ENCODE measurements around the gene LYRM4.

LYRM4 gene

DNA sequence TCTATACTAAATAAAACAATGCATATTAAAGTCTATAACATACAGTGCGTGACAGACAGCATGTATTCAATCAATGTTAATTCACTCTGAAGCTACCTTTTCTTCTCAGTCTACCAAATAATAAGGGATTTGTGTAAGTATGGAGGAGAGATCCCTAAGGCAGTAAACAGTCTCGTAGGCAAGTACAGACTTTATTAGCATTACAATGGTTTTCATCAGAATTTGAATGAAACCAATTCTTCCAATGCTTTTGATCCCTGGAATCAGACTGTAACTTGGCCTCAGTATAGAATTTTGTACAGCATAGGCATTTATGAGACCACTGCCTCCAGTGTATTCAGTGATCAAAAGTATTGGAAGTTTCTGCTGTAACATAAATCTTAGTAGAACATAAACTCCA is 19.5 kb downstream of the LYRM4 start:
- DNase-seq = no peak

DNA sequence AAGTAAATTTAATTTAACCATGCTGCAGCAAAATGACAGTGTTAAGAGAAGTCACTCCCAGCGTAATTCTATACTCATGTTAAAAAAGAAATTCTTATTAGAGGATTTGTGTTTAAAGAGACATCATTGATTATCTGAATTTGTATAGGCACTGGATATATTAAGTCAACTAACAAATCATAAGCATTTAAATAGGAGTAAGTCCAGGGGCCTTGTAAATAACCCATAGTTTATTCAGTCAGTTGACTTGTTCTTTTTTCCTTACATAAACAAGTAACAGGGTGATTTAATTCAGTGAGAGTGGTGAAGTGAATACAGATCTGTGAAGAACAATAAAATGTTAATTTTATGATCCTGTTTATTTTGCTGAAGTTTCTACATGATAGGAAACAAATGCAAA is 22.4 kb downstream of the LYRM4 start:
- DNase-seq = no peak

DNA sequence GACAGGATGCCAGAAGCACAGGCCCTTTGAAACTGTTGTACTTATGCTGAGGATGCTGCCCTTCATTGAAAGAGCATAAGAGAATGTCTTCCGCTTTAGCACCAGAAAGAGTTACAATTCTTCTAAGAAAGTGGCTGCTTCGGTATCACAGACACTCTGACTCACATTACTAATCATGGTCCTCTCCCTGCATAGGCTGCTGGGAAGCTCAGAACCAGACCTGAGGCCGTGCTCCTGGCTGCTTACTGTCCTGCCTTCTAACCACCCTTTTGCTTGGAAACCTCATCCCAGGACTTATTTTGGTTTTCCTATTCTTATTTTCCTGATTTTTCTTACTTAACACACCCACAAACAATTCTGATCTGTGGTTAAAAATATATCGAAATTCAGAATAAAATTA is 22.9 kb downstream of the LYRM4 start:
- no peak for DNase-seq

DNA sequence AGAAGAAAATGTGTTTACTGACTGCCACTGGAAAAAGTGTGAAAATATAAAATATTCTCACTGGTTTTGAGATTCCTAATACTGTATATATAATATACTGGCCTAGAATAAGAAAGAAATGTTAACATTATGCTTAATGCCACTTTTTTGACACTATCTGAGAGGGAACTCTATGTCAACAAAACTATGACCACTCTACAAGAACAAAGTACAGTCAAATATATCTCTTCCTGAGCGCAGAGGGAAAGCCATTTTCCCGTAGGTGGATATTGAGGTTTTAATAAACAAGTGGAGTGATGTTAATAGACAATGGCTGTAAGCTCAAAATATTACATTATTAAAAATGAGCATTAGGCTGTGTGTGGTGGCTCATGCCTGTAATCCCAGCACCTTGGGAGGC is 24.9 kb downstream of the LYRM4 start:
- DNase-seq = no peak

DNA sequence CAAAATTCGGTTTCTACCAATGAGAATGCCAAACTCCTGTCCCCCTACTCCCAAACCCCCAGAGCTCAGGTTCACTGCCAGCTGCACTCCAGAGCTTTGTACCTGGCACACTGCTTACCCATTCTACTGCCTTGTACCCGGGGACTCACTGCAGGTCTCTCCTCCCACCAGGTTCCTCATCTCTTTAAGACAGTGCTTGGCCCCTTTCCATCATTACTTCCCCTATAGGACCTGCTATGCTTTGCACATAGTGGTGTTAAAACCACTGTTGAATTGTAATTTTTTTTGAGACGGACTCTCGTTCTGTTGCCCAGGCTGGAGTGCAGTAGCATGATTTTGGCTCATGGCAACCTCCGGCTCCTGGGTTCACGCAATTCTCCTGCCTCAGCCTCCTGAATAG is 25.9 kb downstream of the LYRM4 start:
- DNase-seq = no peak

DNA sequence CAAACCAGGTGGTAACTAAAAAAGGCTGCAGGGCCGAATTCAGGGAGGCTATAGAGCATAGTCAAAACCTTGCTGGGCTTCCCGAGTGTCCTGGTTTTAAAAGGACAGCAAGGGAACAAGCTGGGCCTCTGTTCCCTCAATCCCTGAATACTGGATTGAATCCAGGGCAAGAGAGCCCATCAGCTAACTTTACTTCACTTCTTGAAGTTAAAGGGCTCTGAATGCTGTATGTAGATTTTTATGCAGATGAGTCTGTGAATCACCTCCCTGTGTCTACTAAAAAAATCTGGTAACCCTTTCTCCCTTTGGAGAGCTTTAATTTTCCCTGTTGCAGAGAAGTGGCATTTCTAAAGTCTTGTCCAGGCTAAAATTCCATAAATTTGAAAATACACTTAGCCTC is 29.5 kb downstream of the LYRM4 start:
- DNase-seq = no peak

DNA sequence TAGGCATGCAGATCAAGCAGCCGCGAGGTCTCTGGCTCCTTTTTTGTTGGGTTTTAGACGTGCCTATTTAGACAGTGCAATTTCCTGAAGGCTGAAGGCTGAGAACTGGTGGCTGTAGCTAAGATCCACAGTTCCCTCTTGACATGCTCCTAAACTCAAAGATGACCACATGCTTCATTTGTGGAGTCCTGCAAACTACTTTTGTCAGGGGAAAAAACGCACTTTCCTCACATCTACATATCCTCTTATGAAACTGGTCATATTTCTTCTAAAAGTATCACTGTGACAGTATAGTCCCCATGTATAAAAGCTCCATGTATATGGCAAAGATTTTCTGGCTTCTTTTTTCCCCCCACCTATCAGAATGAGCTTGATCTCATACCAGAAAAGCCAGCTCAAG is 30.7 kb downstream of the LYRM4 start:
- no peak for DNase-seq

DNA sequence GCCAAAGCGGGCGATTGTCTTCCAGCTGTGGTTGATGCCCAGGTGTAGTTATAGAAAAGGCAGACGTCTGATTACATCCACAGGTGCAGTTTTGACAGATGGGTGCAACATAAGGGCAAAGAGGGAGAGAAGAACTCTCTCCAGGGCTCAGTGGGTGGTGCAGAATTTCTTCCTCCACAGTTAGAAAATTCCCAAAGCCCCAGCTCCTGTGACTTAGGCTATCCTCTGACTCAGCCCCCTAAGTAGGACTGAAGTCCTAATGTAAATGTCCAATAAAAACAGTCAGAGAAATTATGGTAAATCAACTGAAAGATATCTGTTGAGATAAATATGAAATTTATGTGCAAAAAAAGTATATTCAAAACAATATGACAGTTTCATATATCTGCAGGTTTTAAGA is 31.4 kb downstream of the LYRM4 start:
- no peak for DNase-seq

DNA sequence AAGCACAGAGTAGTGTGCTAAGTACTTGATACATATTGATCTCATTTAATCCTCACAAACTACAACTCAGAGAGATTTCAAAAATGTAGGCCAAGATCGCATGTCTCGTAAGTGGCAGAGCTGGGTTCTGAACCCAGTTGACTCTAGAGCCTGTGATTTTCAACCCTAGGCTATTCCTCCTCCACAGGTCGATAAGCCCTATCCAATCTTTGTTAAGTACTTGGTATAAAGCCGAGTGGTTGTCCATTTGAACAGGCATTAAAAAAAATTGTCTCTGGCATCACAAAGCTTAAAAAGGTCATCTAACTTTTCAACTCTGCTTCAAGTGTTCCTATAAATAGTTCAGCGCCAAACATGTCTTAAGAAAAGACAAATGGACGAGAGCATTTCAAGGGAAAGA is 37.4 kb downstream of the LYRM4 start:
- no peak for DNase-seq

DNA sequence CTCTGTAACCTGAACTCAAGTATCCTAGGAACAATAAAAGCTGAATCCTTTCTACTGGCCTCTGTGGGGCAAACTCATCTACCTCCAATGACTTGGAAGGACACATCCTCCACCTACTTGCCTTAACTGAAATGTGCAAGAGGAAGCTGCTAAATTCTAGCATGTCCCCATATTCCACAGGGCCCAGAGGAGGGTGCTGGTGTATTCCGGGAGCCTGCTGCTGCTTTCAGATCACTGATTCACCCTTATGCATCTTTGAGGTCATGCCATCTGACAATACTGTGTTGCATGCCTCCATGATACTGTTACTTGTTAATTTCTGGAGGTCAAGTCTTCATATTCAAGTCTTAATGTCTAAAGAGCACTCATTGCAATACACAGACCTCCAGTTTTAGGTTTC is 40.3 kb downstream of the LYRM4 start:
- no peak for DNase-seq

DNA sequence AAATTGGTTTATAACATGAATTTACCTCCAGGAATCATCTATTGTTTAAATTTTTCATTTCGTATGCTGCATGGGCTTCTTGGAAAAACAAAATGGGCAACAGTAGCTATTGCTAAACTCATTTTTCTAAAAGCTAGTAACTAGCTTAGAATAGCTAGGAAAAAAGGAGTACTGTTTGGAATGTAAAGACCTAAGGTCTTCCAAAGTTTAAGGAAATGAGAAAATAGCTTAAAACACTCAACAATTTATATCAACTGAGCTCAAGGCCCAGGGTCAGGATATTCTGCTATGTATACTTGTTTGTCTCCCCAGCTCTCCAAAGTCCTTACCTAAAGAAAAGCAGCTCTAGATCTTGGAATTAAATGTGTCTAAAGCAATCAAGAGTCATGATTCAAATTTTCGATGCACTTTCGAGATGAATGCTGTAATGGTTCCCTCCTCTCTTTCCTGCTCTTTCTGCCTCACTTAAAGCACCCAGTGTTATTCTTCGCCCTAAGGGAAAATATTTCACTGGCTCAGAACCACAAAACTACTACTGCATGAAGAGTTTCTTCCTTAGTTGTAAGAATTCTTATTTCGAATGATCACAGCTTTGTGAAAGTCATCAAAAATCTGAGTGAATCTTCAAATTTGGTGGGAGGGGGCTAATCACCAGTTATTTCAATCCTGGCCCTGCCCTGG is 41.6 kb downstream of the LYRM4 start:
- no peak for DNase-seq

DNA sequence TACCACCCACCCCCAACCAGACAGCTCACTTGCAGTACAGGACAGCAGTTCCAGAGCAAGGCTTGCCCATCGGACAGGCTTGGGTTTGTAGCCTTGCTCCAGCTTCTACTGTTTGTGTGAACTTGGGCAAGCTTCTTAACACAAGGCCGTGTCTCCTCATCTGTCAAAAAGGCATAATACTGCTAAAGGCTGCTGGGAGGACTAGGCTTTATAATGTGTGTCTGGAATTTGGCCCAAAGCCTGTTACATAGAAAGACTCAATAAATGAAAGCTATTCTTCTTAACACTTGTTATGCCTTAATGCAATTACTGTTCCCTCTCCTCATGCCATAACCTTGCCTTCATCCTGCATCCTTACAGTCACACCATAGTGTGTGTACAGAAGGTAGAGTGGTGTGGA is 43.4 kb downstream of the LYRM4 start:
- DNase-seq = no peak

DNA sequence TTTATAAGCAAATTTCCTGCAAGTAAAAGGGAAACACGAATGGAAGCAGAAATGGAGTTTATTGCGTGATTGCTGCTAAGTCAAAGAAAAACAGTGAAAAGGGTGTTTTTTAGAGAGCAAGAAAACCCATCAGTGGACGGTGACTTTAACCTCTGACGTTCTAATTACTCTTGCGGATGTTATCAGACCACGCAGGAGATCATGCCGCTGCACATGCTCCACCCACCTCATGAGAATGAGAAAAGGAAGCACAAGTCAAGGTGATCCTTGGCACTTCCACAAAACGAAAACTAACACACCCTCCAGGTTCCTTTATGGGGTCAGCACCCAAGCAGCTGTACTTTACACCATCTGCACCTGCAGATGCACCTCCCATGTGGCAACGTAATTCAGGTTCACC is 45.0 kb downstream of the LYRM4 start:
- DNase-seq = no peak

DNA sequence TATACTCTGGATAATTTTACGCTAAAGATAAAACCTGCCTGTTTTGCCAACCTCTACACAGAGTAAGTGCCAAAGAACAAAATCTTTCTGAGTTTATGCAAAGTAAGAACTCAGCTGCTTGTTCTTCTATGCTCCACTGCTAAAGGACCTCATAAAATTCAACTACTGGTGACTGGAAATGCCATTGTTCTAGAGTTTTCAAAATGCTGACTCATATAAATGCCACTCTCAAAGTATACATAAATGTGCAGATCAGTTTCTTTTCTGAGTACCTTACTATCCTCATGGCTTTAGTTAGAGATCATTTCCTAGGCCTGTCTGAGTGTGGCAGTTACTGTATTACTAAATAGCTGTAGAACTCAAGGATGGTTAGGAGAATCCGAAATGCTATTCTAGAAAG is 45.6 kb downstream of the LYRM4 start:
- no peak for DNase-seq

DNA sequence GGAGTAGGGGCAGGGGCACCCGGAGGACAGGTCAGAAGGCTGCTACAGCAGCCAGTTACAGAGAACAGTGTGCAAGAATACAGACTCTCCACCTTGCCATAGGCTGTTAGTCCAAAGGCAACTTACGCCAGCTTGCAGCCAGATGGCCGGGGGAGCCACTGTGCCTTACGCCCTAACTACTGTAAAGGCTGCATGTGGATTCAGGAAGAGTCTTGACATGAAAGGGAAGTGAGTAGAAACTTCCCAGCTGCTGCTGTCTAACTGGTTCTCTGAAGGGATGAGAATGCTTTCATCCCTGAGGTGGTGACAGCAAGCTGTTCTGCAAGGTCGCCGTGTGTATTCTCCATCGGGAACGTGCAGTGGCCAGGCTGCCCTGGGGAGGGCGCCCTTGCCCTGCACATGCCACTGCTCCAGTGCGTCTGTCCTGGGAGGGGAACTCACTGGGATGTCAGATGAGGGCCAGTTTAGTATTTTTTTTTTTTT is 46.1 kb downstream of the LYRM4 start:
- no peak for DNase-seq

DNA sequence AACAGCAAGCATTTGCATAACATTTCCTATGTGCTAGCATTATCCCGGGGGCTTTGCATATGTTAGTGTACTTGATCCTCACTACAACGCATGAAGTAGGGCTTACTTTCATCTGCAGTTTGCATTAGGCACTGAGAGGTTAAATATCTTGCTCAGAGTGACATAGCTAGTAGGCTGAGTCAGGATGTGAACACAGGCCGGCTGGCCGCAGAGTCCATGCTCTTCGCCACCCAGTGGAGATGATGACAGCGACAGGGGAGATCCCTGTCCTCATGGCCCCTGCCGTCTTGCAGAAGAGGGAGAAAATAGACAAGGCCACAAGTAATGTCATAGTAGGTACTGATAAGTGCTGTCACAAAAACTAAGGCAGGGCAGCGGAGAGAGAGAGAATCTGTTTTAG is 46.9 kb downstream of the LYRM4 start:
- no peak for DNase-seq

DNA sequence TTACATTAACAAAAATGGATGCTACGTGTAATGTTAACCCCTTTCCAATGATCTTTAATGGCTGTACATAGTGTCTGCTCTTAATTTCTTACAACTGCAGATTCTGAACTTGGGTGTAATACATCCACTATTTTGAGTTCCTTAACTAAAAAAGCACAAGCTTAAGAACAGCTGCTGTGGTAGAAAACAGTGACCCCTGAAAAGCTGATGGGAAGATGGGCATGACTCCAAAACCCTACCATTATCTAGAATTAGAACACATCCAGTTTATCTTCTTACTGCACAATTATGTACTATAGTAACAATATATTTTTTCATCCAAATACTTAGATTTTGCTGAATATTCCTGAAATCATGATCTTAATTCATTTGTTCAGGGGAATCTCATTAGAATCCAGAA is 49.3 kb downstream of the LYRM4 start:
- no peak for DNase-seq

DNA sequence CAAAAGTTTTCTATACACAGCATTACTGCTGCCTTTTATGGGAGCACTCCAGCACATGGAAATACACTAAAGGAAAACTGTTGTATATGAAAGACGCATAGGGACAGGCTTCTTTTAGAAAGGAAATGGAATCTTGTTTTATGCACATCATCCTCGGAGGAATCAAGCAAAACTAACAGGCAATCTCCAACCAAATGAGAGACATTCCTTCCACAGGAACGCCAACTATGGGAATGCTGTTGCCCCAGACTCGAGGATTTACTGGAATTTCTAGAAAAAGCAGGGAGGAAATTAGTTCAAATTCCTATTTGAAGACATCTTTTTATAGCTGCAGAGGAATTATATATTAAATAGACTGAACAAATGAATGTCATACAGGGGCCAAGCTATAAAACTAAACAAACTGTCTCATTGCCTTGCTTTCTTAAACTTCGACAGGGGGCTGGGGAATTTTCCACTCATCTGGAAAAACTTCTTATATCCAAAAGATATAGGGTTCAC is 52.2 kb downstream of the LYRM4 start:
- DNase-seq = no peak

DNA sequence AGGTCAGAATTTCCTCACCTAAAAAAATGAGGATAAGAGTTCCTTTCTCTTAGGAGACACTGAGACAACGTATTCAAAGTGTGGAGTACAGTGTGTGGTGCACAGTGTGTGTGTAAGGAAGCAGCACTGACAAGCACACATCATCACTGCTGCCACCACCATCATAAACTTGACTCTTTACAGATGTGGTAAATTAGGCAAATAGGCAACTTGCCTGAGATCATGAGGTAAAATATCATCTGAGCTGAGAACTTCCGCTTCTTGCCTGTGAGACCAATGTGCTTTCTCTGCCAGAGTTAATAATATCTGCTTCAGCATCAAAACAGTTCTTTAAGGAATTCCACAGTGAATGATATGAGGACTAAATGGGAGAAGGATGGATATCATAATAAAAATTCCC is 52.7 kb downstream of the LYRM4 start:
- DNase-seq = no peak

DNA sequence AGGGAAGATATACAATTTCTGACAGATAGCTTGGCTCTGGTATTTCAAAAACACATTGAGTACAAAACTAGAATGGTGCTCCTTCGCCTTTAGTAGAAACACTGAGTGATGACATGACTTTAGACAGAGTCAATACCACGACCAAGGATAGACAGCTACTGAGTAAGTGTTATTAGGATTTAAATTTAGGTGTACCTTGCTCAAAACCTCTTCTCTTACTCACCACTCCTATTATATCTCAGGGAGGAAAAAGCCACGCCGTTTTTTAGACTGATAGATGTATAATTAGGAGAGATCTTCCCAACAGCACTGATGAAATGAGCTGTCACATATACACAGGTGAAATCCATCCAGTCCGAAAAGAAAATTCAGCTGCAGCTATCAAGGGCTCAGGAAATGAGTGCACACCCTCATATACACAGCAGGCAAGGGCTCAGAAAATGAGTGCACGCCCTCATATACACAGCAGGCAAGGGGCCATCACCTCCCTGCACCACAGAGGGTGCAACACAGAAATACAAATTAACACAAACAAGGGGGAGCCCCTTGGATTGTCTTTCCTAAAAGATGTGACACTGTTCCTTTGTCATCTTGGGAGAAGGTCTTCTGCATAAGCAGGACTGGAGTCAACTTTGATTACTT is 53.7 kb downstream of the LYRM4 start:
- DNase-seq = no peak

DNA sequence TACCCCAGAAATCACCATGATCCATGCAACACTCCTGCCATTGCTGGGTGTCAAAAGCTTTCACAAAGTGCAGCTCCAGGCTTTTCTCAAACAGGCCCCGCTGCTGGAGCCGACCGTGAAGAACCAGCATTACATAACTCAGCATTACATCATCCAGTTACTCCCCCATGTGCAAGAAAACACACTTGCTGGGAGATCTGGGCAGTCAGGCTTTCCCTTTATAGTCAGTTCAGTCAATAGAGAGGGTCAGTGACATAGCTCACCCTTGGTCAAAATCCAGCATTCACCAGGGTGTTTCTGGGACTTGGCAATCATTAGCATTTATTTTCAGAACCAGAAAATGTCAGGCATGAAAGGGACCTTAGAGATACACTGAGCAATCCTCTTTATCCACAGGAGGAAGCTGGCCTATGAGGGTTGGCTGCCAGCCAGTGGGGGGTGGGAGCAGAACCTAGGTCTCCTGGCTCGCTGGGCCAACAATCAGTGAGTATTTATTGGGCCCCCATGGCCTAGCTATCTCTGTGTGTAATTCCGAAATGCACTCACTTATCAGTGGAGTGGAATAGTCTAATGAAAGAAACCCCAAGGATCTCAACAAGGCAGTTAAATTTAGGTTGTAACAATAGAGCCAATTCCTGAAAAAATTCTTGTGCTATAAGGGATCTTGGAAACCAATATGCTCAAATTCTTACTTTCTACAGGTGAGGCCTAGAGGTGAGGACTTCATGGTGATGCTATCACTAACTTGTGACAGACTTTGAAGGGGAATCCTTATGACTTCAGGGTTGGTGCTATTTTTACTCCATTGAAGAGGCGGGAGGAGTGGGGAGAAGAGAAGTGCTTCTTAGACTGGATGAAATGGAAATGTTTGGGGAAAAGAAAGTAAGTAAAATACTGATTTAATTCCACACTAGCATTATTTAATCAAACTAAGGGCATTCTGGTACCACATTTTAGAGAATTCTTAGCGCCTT is 54.6 kb downstream of the LYRM4 start:
- no peak for DNase-seq

DNA sequence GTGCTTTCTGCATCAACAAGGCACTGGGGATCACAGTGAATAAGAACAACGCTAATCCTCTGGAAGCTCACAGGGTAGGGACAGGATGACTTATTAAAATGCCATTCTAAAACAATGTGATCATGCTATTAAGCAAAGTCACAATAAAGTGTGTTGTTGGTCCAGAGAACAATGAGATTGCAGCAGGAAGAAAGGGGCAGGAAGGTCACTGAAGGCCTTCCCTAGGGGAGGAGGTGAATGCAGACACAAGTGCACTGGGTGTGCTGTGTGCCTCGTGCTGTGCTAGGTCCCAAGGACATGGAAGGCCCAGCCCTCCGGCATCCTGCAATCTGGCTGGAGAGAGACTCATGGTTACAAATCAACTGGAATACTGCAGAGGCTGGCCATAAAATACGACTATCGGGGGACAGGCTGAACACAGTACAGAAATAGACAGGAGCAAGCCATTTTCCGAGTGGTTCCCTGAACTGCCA is 55.7 kb downstream of the LYRM4 start:
- no peak for DNase-seq

DNA sequence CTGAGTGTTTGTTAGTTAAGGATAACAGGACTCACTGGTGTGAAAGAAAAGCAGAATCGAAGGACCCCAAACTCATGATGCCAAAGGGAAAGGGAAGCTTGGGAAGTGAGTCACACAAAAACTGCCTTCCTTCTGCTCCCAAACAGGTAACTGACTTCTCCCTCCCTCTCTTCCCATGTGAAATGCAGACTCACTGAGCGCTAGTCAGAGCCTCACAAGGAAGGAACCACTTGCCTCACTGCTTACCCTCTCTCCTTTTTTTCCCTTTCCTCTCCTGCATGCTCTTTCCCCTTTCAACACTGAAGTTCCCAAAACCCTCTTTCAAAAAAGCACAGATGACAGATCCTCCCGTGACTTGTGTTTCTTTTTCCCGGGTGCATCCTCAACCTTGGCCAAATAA is 56.4 kb downstream of the LYRM4 start:
- DNase-seq = no peak

DNA sequence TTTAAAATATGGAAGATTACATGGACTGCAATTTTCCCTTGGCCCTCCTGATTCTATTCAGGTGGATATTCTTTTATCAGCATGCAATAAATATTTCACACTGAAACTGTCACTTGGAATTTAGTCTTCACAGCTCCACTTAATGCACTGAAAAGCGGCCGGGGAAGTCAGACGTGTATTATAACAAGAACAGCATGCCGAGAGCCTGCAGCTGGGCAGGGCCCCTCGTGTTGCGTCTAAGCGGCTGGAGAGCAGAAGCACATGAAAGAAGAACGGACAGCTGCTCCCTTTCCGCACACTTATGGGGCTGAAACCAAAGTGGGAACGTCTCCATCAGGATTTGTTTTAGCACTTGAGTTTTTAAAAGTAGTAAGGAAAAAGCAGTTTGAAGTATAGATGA is 57.2 kb downstream of the LYRM4 start:
- DNase-seq = no peak
